SK-N-SH treated with all-trans-retinoic acid at 6 μM for 48 hours (cell line): ENCODE results near the gene CSNK2A2.

Source experiments
- ARNTL ChIP-seq: fragments of 450-650 bp; formaldehyde crosslinking; IDR thresholded peaks from 2 replicates; pipeline ENCODE4 v1.5.0; 2020; ENCODE audit warnings: low read depth, mild to moderate bottlenecking, moderate library complexity, borderline replicate concordance
- BACH2 ChIP-seq: fragments of 250-450 bp; sonication (Bioruptor Pico); IDR thresholded peaks from 2 replicates; pipeline ENCODE4 v1.9.0; 2021; ENCODE audit warnings: mild to moderate bottlenecking, borderline replicate concordance
- CSDC2 ChIP-seq: fragments of 250-450 bp; sonication (Bioruptor Pico); IDR thresholded peaks from 2 replicates; pipeline ENCODE4 v1.5.0; 2020; ENCODE audit warnings: mild to moderate bottlenecking, moderate library complexity
- PPARA ChIP-seq: fragments of 250-450 bp; sonication (Bioruptor Pico); IDR thresholded peaks from 2 replicates; pipeline ENCODE4 v1.5.0; 2020; ENCODE audit warnings: mild to moderate bottlenecking, borderline replicate concordance
- ZNF70 ChIP-seq: fragments of 450-650 bp; formaldehyde crosslinking; IDR thresholded peaks from 2 replicates; pipeline ENCODE4 v1.5.0; 2020; ENCODE audit warnings: mild to moderate bottlenecking, moderate library complexity
- TF ChIP-seq, protein P1 (sequence below): fragments of 250-450 bp; sonication (Bioruptor Pico); IDR thresholded peaks from 2 replicates; pipeline ENCODE4 v1.8.0; 2021; ENCODE audit warnings: low read depth, mild to moderate bottlenecking, moderate library complexity, borderline replicate concordance
- TF ChIP-seq, protein P2 (sequence below): fragments of 250-450 bp; sonication (Bioruptor Pico); IDR thresholded peaks from 2 replicates; pipeline ENCODE4 v1.8.0; 2020; ENCODE audit warnings: mild to moderate bottlenecking, moderate library complexity, borderline replicate concordance
- TF ChIP-seq, protein P3 (sequence below): fragments of 250-450 bp; sonication (Bioruptor Pico); IDR thresholded peaks from 2 replicates; pipeline ENCODE4 v1.5.0; 2020; ENCODE audit warnings: mild to moderate bottlenecking, moderate library complexity

DNA sequence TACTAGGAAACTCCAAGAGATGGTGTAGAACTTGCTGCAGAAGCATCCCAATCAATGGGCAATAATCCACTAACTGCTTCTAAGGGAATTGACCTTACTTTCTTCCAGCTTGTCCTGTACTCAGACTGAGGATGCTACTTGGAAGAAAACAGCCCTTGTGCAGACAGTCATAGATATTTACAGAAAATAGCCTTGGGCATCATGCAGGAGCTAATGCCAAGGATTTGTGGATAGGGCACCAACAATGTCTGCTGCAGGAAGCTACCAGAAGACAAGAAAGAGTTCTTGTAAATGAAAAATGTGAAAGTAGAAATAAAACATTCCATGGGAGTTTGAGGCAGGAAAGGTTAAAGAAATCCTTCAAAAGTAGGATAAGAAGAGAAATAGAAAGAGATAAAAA lies 21.5 kb upstream of the CSNK2A2 start:
- TF ChIP-seq, protein P1, sequence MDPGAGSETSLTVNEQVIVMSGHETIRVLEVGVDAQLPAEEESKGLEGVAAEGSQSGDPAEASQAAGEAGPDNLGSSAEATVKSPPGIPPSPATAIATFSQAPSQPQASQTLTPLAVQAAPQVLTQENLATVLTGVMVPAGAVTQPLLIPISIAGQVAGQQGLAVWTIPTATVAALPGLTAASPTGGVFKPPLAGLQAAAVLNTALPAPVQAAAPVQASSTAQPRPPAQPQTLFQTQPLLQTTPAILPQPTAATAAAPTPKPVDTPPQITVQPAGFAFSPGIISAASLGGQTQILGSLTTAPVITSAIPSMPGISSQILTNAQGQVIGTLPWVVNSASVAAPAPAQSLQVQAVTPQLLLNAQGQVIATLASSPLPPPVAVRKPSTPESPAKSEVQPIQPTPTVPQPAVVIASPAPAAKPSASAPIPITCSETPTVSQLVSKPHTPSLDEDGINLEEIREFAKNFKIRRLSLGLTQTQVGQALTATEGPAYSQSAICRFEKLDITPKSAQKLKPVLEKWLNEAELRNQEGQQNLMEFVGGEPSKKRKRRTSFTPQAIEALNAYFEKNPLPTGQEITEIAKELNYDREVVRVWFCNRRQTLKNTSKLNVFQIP (CRISPR knock-in tag), result no peak
- TF ChIP-seq BACH2 (CRISPR knock-in tag), result no peak
- no peak for TF ChIP-seq ZNF70
- TF ChIP-seq, protein P2, sequence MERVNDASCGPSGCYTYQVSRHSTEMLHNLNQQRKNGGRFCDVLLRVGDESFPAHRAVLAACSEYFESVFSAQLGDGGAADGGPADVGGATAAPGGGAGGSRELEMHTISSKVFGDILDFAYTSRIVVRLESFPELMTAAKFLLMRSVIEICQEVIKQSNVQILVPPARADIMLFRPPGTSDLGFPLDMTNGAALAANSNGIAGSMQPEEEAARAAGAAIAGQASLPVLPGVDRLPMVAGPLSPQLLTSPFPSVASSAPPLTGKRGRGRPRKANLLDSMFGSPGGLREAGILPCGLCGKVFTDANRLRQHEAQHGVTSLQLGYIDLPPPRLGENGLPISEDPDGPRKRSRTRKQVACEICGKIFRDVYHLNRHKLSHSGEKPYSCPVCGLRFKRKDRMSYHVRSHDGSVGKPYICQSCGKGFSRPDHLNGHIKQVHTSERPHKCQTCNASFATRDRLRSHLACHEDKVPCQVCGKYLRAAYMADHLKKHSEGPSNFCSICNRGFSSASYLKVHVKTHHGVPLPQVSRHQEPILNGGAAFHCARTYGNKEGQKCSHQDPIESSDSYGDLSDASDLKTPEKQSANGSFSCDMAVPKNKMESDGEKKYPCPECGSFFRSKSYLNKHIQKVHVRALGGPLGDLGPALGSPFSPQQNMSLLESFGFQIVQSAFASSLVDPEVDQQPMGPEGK, result no peak
- no peak for TF ChIP-seq PPARA (CRISPR knock-in tag)
- TF ChIP-seq, protein P3, sequence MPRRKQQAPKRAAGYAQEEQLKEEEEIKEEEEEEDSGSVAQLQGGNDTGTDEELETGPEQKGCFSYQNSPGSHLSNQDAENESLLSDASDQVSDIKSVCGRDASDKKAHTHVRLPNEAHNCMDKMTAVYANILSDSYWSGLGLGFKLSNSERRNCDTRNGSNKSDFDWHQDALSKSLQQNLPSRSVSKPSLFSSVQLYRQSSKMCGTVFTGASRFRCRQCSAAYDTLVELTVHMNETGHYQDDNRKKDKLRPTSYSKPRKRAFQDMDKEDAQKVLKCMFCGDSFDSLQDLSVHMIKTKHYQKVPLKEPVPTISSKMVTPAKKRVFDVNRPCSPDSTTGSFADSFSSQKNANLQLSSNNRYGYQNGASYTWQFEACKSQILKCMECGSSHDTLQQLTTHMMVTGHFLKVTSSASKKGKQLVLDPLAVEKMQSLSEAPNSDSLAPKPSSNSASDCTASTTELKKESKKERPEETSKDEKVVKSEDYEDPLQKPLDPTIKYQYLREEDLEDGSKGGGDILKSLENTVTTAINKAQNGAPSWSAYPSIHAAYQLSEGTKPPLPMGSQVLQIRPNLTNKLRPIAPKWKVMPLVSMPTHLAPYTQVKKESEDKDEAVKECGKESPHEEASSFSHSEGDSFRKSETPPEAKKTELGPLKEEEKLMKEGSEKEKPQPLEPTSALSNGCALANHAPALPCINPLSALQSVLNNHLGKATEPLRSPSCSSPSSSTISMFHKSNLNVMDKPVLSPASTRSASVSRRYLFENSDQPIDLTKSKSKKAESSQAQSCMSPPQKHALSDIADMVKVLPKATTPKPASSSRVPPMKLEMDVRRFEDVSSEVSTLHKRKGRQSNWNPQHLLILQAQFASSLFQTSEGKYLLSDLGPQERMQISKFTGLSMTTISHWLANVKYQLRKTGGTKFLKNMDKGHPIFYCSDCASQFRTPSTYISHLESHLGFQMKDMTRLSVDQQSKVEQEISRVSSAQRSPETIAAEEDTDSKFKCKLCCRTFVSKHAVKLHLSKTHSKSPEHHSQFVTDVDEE (CRISPR knock-in tag), result no peak
- TF ChIP-seq CSDC2 (CRISPR knock-in tag), result no peak
- TF ChIP-seq ARNTL (CRISPR knock-in tag), result no peak
